Measurements from ENCODE around the gene NDEL1. TPM values are rescaled to one million over a fixed set of nuclear protein-coding genes. Genes with fewer than 3 reads are reported as not detected.

Gene NDEL1
- polyA plus RNA-seq, 3 donors: 29.8 to 58.3 (median 39.7) TPM

DNA sequence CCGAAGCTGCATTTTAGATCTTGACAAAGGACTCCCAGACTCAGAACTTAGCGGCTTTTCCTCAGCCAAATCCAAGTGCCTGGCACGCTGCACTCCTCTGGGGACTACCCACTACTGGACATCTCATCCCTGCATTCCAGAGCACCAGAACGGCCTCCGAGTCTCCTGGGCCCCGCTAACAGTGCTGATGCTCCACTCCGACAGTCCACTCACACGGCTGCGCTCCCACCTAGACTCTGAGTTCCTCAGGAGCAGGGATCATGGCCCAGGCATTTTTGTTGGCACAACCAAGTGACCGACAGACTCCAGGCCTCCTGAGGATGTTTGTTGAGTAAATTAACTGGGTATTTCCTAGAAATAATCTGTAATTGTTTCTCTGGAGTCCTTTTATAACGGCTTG, 79.1 kb downstream of the NDEL1 start:
- H3K4me1 ChIP-seq (ENCODE audit: control insufficient read depth in 1 of 2, insufficient read depth in 2 of 2, low read length in 2 of 2): no peaks in the 10 kb centered on the region
- H2AFZ ChIP-seq (ENCODE audit: insufficient read depth, low read depth, low read length, poor library complexity, severe bottlenecking): no peak overlapping the region
- TF ChIP-seq, protein P1, sequence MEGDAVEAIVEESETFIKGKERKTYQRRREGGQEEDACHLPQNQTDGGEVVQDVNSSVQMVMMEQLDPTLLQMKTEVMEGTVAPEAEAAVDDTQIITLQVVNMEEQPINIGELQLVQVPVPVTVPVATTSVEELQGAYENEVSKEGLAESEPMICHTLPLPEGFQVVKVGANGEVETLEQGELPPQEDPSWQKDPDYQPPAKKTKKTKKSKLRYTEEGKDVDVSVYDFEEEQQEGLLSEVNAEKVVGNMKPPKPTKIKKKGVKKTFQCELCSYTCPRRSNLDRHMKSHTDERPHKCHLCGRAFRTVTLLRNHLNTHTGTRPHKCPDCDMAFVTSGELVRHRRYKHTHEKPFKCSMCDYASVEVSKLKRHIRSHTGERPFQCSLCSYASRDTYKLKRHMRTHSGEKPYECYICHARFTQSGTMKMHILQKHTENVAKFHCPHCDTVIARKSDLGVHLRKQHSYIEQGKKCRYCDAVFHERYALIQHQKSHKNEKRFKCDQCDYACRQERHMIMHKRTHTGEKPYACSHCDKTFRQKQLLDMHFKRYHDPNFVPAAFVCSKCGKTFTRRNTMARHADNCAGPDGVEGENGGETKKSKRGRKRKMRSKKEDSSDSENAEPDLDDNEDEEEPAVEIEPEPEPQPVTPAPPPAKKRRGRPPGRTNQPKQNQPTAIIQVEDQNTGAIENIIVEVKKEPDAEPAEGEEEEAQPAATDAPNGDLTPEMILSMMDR (IDR thresholded peaks at IDR 0.05): no peak
- H3K79me2 ChIP-seq (ENCODE audit: insufficient read depth, low read length): no peaks in the 10 kb centered on the region
- DNase-seq: no peak
- Mint-ChIP-seq H3K4me1 (no peaks in the 10 kb centered on the region), H3K36me3 (no peaks in the 10 kb centered on the region), H3K27me3 (ENCODE audit: low read depth in 3 of 3) (no peaks in the 10 kb centered on the region), H3K9me3 (peaks cover 0 to under 1% (median 0%) of the 10 kb centered on the region in 7 donors), H3K27ac (peak overlapping the region in 1 of 7 donors; percentile 4), H3K4me3 (no peak overlapping the region)
- H3K4me2 ChIP-seq (replicated peaks; ENCODE audit: extremely low read depth, low read length, poor library complexity, severe bottlenecking): no peak overlapping the region
- WGBS (ENCODE audit: insufficient coverage): 97% methylated on average over 10 of the region's 11 CpGs
- no peaks in the 10 kb centered on the region for H3K36me3 ChIP-seq (replicated peaks in 1 of 2; ENCODE audit: control insufficient read depth in 1 of 2, insufficient read depth in 2 of 2, low read length in 2 of 2)
- no peak overlapping the region for H3K27ac ChIP-seq (ENCODE audit: low read depth in 1 of 2, low read length in 2 of 2)
- H4K20me1 ChIP-seq (ENCODE audit: insufficient read depth, low read length): no peaks in the 10 kb centered on the region
- no peaks in the 10 kb centered on the region for H3K27me3 ChIP-seq (ENCODE audit: control insufficient read depth in 2 of 2, insufficient read depth in 2 of 2, low read length in 2 of 2)
- intact Hi-C loops (cut with micrococcal nuclease): no loop called here
- H3K4me3 ChIP-seq (replicated peaks in 1 of 3; ENCODE audit: low read depth in 2 of 3, low read length in 3 of 3): no peak overlapping the region
- H3K9ac ChIP-seq (ENCODE audit: insufficient read depth, low read length, poor library complexity, severe bottlenecking): no peak overlapping the region
- H3K9me3 ChIP-seq (replicated peaks in 1 of 2; ENCODE audit: control insufficient read depth in 1 of 2, insufficient read depth in 1 of 2, low read length in 2 of 2): no peaks in the 10 kb centered on the region

Small RNA genes within 50 kb of the gene (small RNA-seq; reads per million reads assigned to genes)
- gene RNU7-43P (ENCODE audit: insufficient read length, low read depth): not detected

Other genes with a start within 250 kb of the NDEL1 start
- 10 to 100 TPM in 2 of 3 donors, 1 to 10 TPM in 1; 5.4 to 14.1 (median 13.9) TPM for gene BORCS6, start 245.7 kb upstream of the NDEL1 start, polyA plus RNA-seq
- gene AURKB, start 225.3 kb upstream of the NDEL1 start, polyA plus RNA-seq: 1 to 10 TPM in 1 of 3 donors, under 1 TPM in 2; 0.38 to 4.2 (median 0.79) TPM
- 10 to 100 TPM in 1 of 3 donors, 1 to 10 TPM in 2; 2.2 to 49.1 (median 4.1) TPM for gene CTC1, start 187.8 kb upstream of the NDEL1 start, polyA plus RNA-seq
- 10 to 100 TPM in 1 of 3 donors, 1 to 10 TPM in 2; 4.1 to 12.8 (median 4.4) TPM for gene PFAS, start 186.6 kb upstream of the NDEL1 start, polyA plus RNA-seq
- 10 to 100 TPM; 27.3 to 34.3 (median 31.7) TPM for gene RANGRF, start 147.2 kb upstream of the NDEL1 start, polyA plus RNA-seq
- gene SLC25A35, start 140.5 kb upstream of the NDEL1 start, polyA plus RNA-seq: 10 to 100 TPM in 1 of 3 donors, 1 to 10 TPM in 1, under 1 TPM in 1; 0.96 to 10.9 (median 3.8) TPM
- not detected for gene ARHGEF15, start 125.6 kb upstream of the NDEL1 start, polyA plus RNA-seq
- not detected for gene ODF4, start 96.0 kb upstream of the NDEL1 start, polyA plus RNA-seq
- 1,000 to 10,000 TPM in 1 of 3 donors, 100 to 1,000 TPM in 2; 859 to 4,469 (median 884) TPM for gene RPL26, start 52.7 kb upstream of the NDEL1 start, polyA plus RNA-seq
- not detected for gene RNF222, start 38.1 kb upstream of the NDEL1 start, polyA plus RNA-seq
- gene MYH10, start 194.8 kb downstream of the NDEL1 start, polyA plus RNA-seq: under 1 TPM in 2 of 3 donors, not detected in 1; 0.42 to 0.65 TPM